H1 (cell line): ENCODE results near the gene QSOX2. TPM values are rescaled to one million over a fixed set of nuclear protein-coding genes. Genes with fewer than 3 reads are reported as not detected.
A peak's percentile ranks its signal among the peaks of the same experiment; 100 is the strongest.

Experiments used
- CTCF ChIA-PET: fragments of 300-600 bp; sonication (Branson Sonifier 250); formaldehyde crosslinking; loops from one replicate; lab custom pipeline; 2021; ENCODE audit not compliant: partially characterized antibody; lab: Charles Lee
- POLR2A ChIA-PET: fragments of 300-600 bp; sonication (Branson Sonifier 250); formaldehyde crosslinking; loops from one replicate; lab custom pipeline; 2021; ENCODE audit warnings: inconsistent platforms; ENCODE audit not compliant: partially characterized antibody; lab: Charles Lee
- DNase-seq, 2 experiments: peaks; one replicate each; pipeline versions ENCODE4 v3.0.0 to v3.0.0-alpha.2; 2010 to 2022; ENCODE audit warnings: low spot score in 2 of 2, low read depth in 1 of 2, mixed read lengths in 1 of 2
- FAIRE-seq: peaks from 2 replicates; lab custom pipeline; 2011; peaks lifted over from hg19 to GRCh38; lab: Jason Lieb, UNC
- H2AFZ ChIP-seq: 2 replicates; pipeline ENCODE4 v1.8.1; 2012; ENCODE audit warnings: low read length, inconsistent platforms
- H2AK5ac ChIP-seq: 2 replicates; pipeline ENCODE4 v1.6.1; 2013; ENCODE audit warnings: low read depth, low read length
- H2BK120ac ChIP-seq: replicated peaks from 2 replicates; pipeline ENCODE3; 2013; ENCODE audit warnings: low read depth, low read length, inconsistent platforms
- H2BK12ac ChIP-seq: 2 replicates; pipeline ENCODE4 v1.6.1; 2013; ENCODE audit warnings: low read depth, low read length
- H2BK15ac ChIP-seq: 2 replicates; pipeline ENCODE4 v1.6.1; 2013; ENCODE audit warnings: low read length
- H2BK20ac ChIP-seq: 2 replicates; pipeline ENCODE4 v1.6.1; 2013; ENCODE audit warnings: low read length
- H2BK5ac ChIP-seq: 2 replicates; pipeline ENCODE4 v1.6.1; 2013; ENCODE audit warnings: low read depth, low read length
- H3K14ac ChIP-seq: 2 replicates; pipeline ENCODE4 v1.6.1; 2013; ENCODE audit warnings: inconsistent platforms; ENCODE audit not compliant: insufficient read length
- H3K18ac ChIP-seq: 2 replicates; pipeline ENCODE4 v1.6.1; 2013; ENCODE audit warnings: low read length; ENCODE audit errors: extremely low read depth
- H3K23ac ChIP-seq: 2 replicates; pipeline ENCODE4 v1.6.1; 2013; ENCODE audit warnings: inconsistent platforms; ENCODE audit not compliant: insufficient read length
- H3K23me2 ChIP-seq: 2 replicates; pipeline ENCODE4 v1.6.1; 2013; ENCODE audit warnings: low read depth, low read length
- H3K27ac ChIP-seq: 2 replicates; pipeline ENCODE4 v1.6.1; 2011; ENCODE audit warnings: low read depth, low read length, inconsistent platforms
- H3K27me3 ChIP-seq, 4 experiments: replicated peaks in 1 of 4; 1 replicate in 1 of 4; 2 replicates in 3 of 4; pipeline versions ENCODE4 v1.6.1 to v1.8.1; 2011 to 2013; ENCODE audit warnings: low read length in 3 of 4, mild to moderate bottlenecking in 3 of 4, inconsistent platforms in 2 of 4, mixed read lengths in 2 of 4, moderate library complexity in 1 of 4; ENCODE audit not compliant: control insufficient read depth in 3 of 4, insufficient read depth in 3 of 4; ENCODE audit errors: extremely low read depth in 1 of 4
- H3K36me3 ChIP-seq, 4 experiments: 2 replicates each; pipeline versions ENCODE4 v1.6.1 to v1.8.1; 2011 to 2013; ENCODE audit warnings: mild to moderate bottlenecking in 4 of 4, low read length in 3 of 4, moderate library complexity in 2 of 4, control low read depth in 1 of 4, inconsistent platforms in 1 of 4; ENCODE audit not compliant: insufficient read depth in 4 of 4, control insufficient read depth in 2 of 4
- H3K4ac ChIP-seq: replicated peaks from 2 replicates; pipeline ENCODE3; 2013; ENCODE audit warnings: low read length, low read depth, mixed read lengths, inconsistent platforms; ENCODE audit not compliant: insufficient read length
- H3K4me1 ChIP-seq, 4 experiments: replicated peaks in 1 of 4; 1 replicate in 1 of 4; 2 replicates in 3 of 4; pipeline versions ENCODE4 v1.6.1 to v1.8.1; 2011 to 2013; ENCODE audit warnings: low read length in 3 of 4, inconsistent platforms in 2 of 4, mixed read lengths in 1 of 4; ENCODE audit not compliant: insufficient read depth in 4 of 4, control insufficient read depth in 3 of 4
- H3K4me2 ChIP-seq, 2 experiments: 2 replicates each; pipeline versions ENCODE4 v1.6.1 to v1.8.1; 2011 to 2013; ENCODE audit warnings: low read depth in 2 of 2, low read length in 2 of 2, control low read depth in 1 of 2, inconsistent platforms in 1 of 2, mild to moderate bottlenecking in 1 of 2; ENCODE audit not compliant: insufficient read depth in 1 of 2
- H3K4me3 ChIP-seq, 4 experiments: fragments of 200-600, 300-600 bp in 1 of 4; sonication (generic), shearing (Covaris generic), sonication (Bioruptor Twin) in 1 of 4; 2 replicates each; pipeline versions ENCODE4 v1.5.1 to v1.8.1; 2011 to 2016; ENCODE audit warnings: low read length in 4 of 4, low read depth in 3 of 4, control low read depth in 2 of 4, inconsistent platforms in 2 of 4, mild to moderate bottlenecking in 2 of 4, mixed read lengths in 1 of 4, moderate library complexity in 1 of 4; ENCODE audit not compliant: insufficient read depth in 2 of 4; ENCODE audit errors: extremely low read depth in 1 of 4
- H3K56ac ChIP-seq: replicated peaks from 2 replicates; pipeline ENCODE3; 2013; ENCODE audit warnings: low read depth, mild to moderate bottlenecking, mixed read lengths, low read length, inconsistent platforms; ENCODE audit not compliant: insufficient read length
- H3K79me1 ChIP-seq: 2 replicates; pipeline ENCODE4 v1.6.1; 2013; ENCODE audit warnings: low read depth, low read length, control low read depth
- H3K79me2 ChIP-seq, 2 experiments: 2 replicates each; pipeline versions ENCODE4 v1.6.1 to v1.8.1; 2012 to 2013; ENCODE audit warnings: low read length in 2 of 2, mild to moderate bottlenecking in 2 of 2, inconsistent platforms in 1 of 2; ENCODE audit not compliant: insufficient read depth in 2 of 2, control insufficient read depth in 1 of 2
- H3K9ac ChIP-seq, 4 experiments: replicated peaks in 1 of 4; 1 replicate in 1 of 4; 2 replicates in 3 of 4; pipeline versions ENCODE4 v1.6.1 to v1.8.1; 2011 to 2013; ENCODE audit warnings: low read depth in 3 of 4, low read length in 3 of 4, control low read depth in 2 of 4, mild to moderate bottlenecking in 2 of 4, moderate library complexity in 2 of 4, inconsistent platforms in 1 of 4; ENCODE audit errors: extremely low read depth in 1 of 4
- H3K9me3 ChIP-seq, 2 experiments: 2 replicates each; pipeline versions ENCODE4 v1.6.1 to v1.8.1; 2012 to 2013; ENCODE audit warnings: mild to moderate bottlenecking in 2 of 2, moderate library complexity in 2 of 2, control low read depth in 1 of 2, inconsistent platforms in 1 of 2, low read depth in 1 of 2, low read length in 1 of 2, mixed read lengths in 1 of 2; ENCODE audit not compliant: insufficient read depth in 2 of 2
- H4K20me1 ChIP-seq, 2 experiments: replicated peaks in 1 of 2; 2 replicates each; pipeline versions ENCODE3 to v1.8.1; 2011 to 2013; ENCODE audit warnings: inconsistent platforms in 2 of 2, low read length in 2 of 2, mild to moderate bottlenecking in 1 of 2; ENCODE audit not compliant: insufficient read depth in 2 of 2, control insufficient read depth in 1 of 2
- H4K5ac ChIP-seq: 2 replicates; pipeline ENCODE4 v1.6.1; 2013; ENCODE audit warnings: low read length, low read depth, mixed read lengths, inconsistent platforms; ENCODE audit not compliant: insufficient read length
- H4K8ac ChIP-seq: 2 replicates; pipeline ENCODE4 v1.8.0; 2013; ENCODE audit warnings: mild to moderate bottlenecking, moderate library complexity, low read length, inconsistent platforms; ENCODE audit not compliant: insufficient read depth; ENCODE audit errors: extremely low read depth
- H4K91ac ChIP-seq: replicated peaks from 2 replicates; pipeline ENCODE3; 2013; ENCODE audit warnings: low read length, mixed read lengths, inconsistent platforms; ENCODE audit not compliant: insufficient read length
- CTBP2 ChIP-seq: IDR thresholded peaks from 2 replicates; pipeline ENCODE4 v1.7.0; 2011; ENCODE audit warnings: borderline replicate concordance, mild to moderate bottlenecking, moderate library complexity, mixed read lengths, low read length; ENCODE audit not compliant: insufficient read depth, insufficient read length
- E2F6 ChIP-seq: IDR thresholded peaks from 2 replicates; pipeline ENCODE4 v1.6.1; 2012; ENCODE audit warnings: inconsistent platforms
- EGR1 ChIP-seq: IDR thresholded peaks from 2 replicates; pipeline ENCODE4 v1.6.1; 2011; ENCODE audit warnings: low read depth, low read length, borderline replicate concordance
- EP300 ChIP-seq, 2 experiments: IDR thresholded peaks; 1 replicate in 1 of 2; 2 replicates in 1 of 2; pipeline ENCODE4 v1.6.1; 2011 to 2012; ENCODE audit warnings: low read depth in 2 of 2, low read length in 2 of 2, mild to moderate bottlenecking in 2 of 2, borderline replicate concordance in 1 of 2, inconsistent platforms in 1 of 2, moderate library complexity in 1 of 2
- FOSL1 ChIP-seq: IDR thresholded peaks from 2 replicates; pipeline ENCODE4 v1.6.1; 2011; ENCODE audit warnings: mild to moderate bottlenecking, low read depth, low read length, moderate library complexity; ENCODE audit not compliant: insufficient read depth
- KDM5A ChIP-seq: fragments of 200-600 bp; IDR thresholded peaks from 2 replicates; pipeline ENCODE4 v1.7.1; 2012; ENCODE audit warnings: mild to moderate bottlenecking, low read length, inconsistent platforms, mixed read lengths
- SAP30 ChIP-seq: fragments of 300-600 bp; sonication (generic); IDR thresholded peaks from 2 replicates; pipeline ENCODE4 v1.7.1; 2012; ENCODE audit warnings: low read length, moderate library complexity, mild to moderate bottlenecking, inconsistent platforms; ENCODE audit not compliant: insufficient read depth, insufficient replicate concordance
- SIRT6 ChIP-seq: IDR thresholded peaks from one replicate; pipeline ENCODE4 v1.7.1; 2012; ENCODE audit warnings: low read length, inconsistent platforms
- TEAD4 ChIP-seq: IDR thresholded peaks from 2 replicates; pipeline ENCODE4 v1.6.1; 2012; ENCODE audit warnings: low read depth, low read length, inconsistent platforms, mixed read lengths
- WGBS, 2 experiments: shearing (Covaris generic) in 1 of 2; methylation state at CpG; one replicate each; pipeline versions ENCODE4 v1.1.6 to v1.1.7; 2013 to 2015; ENCODE audit warnings: low lambda C conversion rate in 2 of 2, mixed read lengths in 2 of 2, inconsistent platforms in 1 of 2, low coverage in 1 of 2, missing lambda C conversion rate in 1 of 2; ENCODE audit not compliant: insufficient replicate concordance in 2 of 2, insufficient coverage in 1 of 2, insufficient read length in 1 of 2; ENCODE audit errors: extremely low coverage in 1 of 2, missing lambda C conversion rate in 1 of 2; 5-methylcytosine and 5-hydroxymethylcytosine counted together
- polyA plus RNA-seq, 7 experiments: library from polyadenylated mRNA; depleted of rRNA in 3 of 7; stranded (reverse) in 5 of 7; unstranded in 2 of 7; fragments of >200 nt in 5 of 7; fragments of 200-250 nt in 2 of 7; gene quantifications; 1 replicate in 5 of 7; 2 replicates in 1 of 7; 4 replicates in 1 of 7; pipeline versions ENCODE4 v1.2.1 to v1.2.3, GENCODE V29; 2011 to 2013; ENCODE audit warnings: missing spikeins in 2 of 7, mixed read lengths in 2 of 7
- total RNA-seq: library from RNA; stranded (reverse); fragmentation: NEBNext Ultra II Directional; extraction: Animal tissue kit (Norgen Biotek cat#: 25700); gene quantifications from 2 replicates; pipeline ENCODE4 v1.2.1, GENCODE V29; 2021
- TF ChIP-seq, protein P1 (sequence below), 3 experiments: IDR thresholded peaks; 1 replicate in 2 of 3; 2 replicates in 1 of 3; pipeline versions ENCODE4 v1.5.1 to v1.6.1; 2011; ENCODE audit warnings: low read length in 3 of 3, mild to moderate bottlenecking in 3 of 3, inconsistent platforms in 2 of 3, low read depth in 1 of 3, moderate library complexity in 1 of 3; ENCODE audit not compliant: insufficient read depth in 1 of 3; ENCODE audit errors: control extremely low read depth in 1 of 3

QSOX2 gene
- total and polyA plus RNA-seq, 2 of the 8 experiments (the other 6 are each of a cell fraction or from before 2014, with no cell fraction given): 18.0 to 28.6 TPM

GRCh38 chr9:136295055-136295454 lies 49.4 kb upstream of the QSOX2 start:
- no peaks in the 10 kb centered on the region; a peak in 1 of 7 replicates for H3K4me1 ChIP-seq
- H2BK15ac ChIP-seq: no peak overlapping the region
- H3K4ac ChIP-seq: no peak overlapping the region
- H2BK5ac ChIP-seq: no peak overlapping the region
- no peak overlapping the region for H4K5ac ChIP-seq
- peaks cover 11% of the 10 kb centered on the region; the same call in 1 of the 2 replicates for H3K23me2 ChIP-seq
- H2BK12ac ChIP-seq: no peak overlapping the region
- no peak overlapping the region for H3K18ac ChIP-seq
- H3K4me2 ChIP-seq: no peak overlapping the region
- H3K79me1 ChIP-seq: no peaks in the 10 kb centered on the region
- H4K91ac ChIP-seq: no peak overlapping the region
- H3K23ac ChIP-seq: no peak overlapping the region
- no peaks in the 10 kb centered on the region; a peak in 1 of 8 replicates for H3K36me3 ChIP-seq
- H2BK20ac ChIP-seq: no peak overlapping the region
- H3K27me3 ChIP-seq: no peaks in the 10 kb centered on the region
- H4K20me1 ChIP-seq: peaks cover 0 to 15% of the 10 kb centered on the region in 2 experiments
- H3K79me2 ChIP-seq: no peaks in the 10 kb centered on the region
- ChIA-PET CTCF (interaction anchor here (0.7 to 2.1 kb wide), 2 partner anchors 11 to 93 kb away, joined by 3 to 10 read pairs; no protein-coding TSS in a partner anchor), POLR2A (no interaction called here)
- DNase-seq (no peak), FAIRE-seq (no peak)
- no peak overlapping the region for H3K4me3 ChIP-seq
- 93% methylated on average over 15 of the region's 16 CpGs; no CpG with 5 or more reads in 1 of the 2 experiments for WGBS, 2 experiments
- H4K8ac ChIP-seq: 0 out of 2 replicates have a peak overlapping the region, but pooled peaks have one; percentile 35
- no peak overlapping the region for H3K27ac ChIP-seq
- H3K9ac ChIP-seq: no peak overlapping the region
- no peak overlapping the region for H3K14ac ChIP-seq
- no peak overlapping the region for H2AK5ac ChIP-seq
- H2AFZ ChIP-seq: no peak overlapping the region
- H3K56ac ChIP-seq: no peak overlapping the region
- no peak overlapping the region for H2BK120ac ChIP-seq
- H3K9me3 ChIP-seq: peaks cover 4 to 10% of the 10 kb centered on the region in 2 experiments; a peak in 2 of 4 replicates
- TF ChIP-seq KDM5A (no peak), EP300 (IDR thresholded peaks at IDR 0.05; ENCODE audit: borderline replicate concordance in 1 of 2, low read depth in 2 of 2, low read length in 2 of 2) (no peak), FOSL1 (no peak), EGR1 (no peak), SIRT6 (no peak), CTBP2 (no peak), SAP30 (no peak), E2F6 (no peak), TEAD4 (no peak)
- TF ChIP-seq, protein P1, sequence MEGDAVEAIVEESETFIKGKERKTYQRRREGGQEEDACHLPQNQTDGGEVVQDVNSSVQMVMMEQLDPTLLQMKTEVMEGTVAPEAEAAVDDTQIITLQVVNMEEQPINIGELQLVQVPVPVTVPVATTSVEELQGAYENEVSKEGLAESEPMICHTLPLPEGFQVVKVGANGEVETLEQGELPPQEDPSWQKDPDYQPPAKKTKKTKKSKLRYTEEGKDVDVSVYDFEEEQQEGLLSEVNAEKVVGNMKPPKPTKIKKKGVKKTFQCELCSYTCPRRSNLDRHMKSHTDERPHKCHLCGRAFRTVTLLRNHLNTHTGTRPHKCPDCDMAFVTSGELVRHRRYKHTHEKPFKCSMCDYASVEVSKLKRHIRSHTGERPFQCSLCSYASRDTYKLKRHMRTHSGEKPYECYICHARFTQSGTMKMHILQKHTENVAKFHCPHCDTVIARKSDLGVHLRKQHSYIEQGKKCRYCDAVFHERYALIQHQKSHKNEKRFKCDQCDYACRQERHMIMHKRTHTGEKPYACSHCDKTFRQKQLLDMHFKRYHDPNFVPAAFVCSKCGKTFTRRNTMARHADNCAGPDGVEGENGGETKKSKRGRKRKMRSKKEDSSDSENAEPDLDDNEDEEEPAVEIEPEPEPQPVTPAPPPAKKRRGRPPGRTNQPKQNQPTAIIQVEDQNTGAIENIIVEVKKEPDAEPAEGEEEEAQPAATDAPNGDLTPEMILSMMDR (IDR thresholded peaks at IDR 0.05; ENCODE audit: control extremely low read depth in 1 of 3, insufficient read depth in 1 of 3, low read depth in 1 of 3, low read length in 3 of 3): no peak
